HEK293 (cell line): ENCODE measurements around the gene GADD45G.

Source experiments
- CTCF ChIP-seq: fragments of 450-650 bp; formaldehyde crosslinking; IDR thresholded peaks from 2 replicates; pipeline ENCODE4 v1.5.1; 2016; ENCODE audit warnings: missing biosample characterization, missing genetic modification characterization
- INSM2 ChIP-seq: fragments of 450-650 bp; formaldehyde crosslinking; IDR thresholded peaks from 2 replicates; pipeline ENCODE4 v1.5.1; 2016; ENCODE audit warnings: missing biosample characterization, missing genetic modification characterization
- ZNF140 ChIP-seq: fragments of 450-650 bp; formaldehyde crosslinking; IDR thresholded peaks from 2 replicates; pipeline ENCODE4 v1.5.1; 2016; ENCODE audit warnings: missing biosample characterization, missing genetic modification characterization
- ZNF23 ChIP-seq: fragments of 450-650 bp; formaldehyde crosslinking; IDR thresholded peaks from 2 replicates; pipeline ENCODE4 v1.5.1; 2016; ENCODE audit warnings: missing biosample characterization, missing genetic modification characterization, borderline replicate concordance
- ZNF398 ChIP-seq: fragments of 450-650 bp; formaldehyde crosslinking; IDR thresholded peaks from 2 replicates; pipeline ENCODE4 v1.5.1; 2017; ENCODE audit warnings: missing biosample characterization, missing genetic modification characterization
- ZNF558 ChIP-seq: fragments of 450-650 bp; formaldehyde crosslinking; IDR thresholded peaks from 2 replicates; pipeline ENCODE4 v1.5.1; 2016; ENCODE audit warnings: missing biosample characterization, missing genetic modification characterization
- ZXDB ChIP-seq: fragments of 450-650 bp; formaldehyde crosslinking; IDR thresholded peaks from 2 replicates; pipeline ENCODE4 v1.5.1; 2016; ENCODE audit warnings: missing biosample characterization, missing genetic modification characterization
- TF ChIP-seq, protein P1 (sequence below): fragments of 450-650 bp; formaldehyde crosslinking; optimal IDR thresholded peaks from 2 replicates; pipeline ENCODE3; 2016; ENCODE audit warnings: missing biosample characterization, mild to moderate bottlenecking, missing genetic modification characterization
- TF ChIP-seq, protein P2 (sequence below): fragments of 450-650 bp; formaldehyde crosslinking; IDR thresholded peaks from 2 replicates; pipeline ENCODE4 v1.5.1; 2016; ENCODE audit warnings: missing biosample characterization, missing genetic modification characterization

GRCh38 chr9:89626741-89627265 is 22.0 kb downstream of the GADD45G start:
- TF ChIP-seq, protein P1, sequence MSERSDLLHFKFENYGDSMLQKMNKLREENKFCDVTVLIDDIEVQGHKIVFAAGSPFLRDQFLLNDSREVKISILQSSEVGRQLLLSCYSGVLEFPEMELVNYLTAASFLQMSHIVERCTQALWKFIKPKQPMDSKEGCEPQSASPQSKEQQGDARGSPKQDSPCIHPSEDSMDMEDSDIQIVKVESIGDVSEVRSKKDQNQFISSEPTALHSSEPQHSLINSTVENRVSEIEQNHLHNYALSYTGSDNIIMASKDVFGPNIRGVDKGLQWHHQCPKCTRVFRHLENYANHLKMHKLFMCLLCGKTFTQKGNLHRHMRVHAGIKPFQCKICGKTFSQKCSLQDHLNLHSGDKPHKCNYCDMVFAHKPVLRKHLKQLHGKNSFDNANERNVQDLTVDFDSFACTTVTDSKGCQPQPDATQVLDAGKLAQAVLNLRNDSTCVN (tag by site-specific recombination) = no peak
- TF ChIP-seq, protein P2, sequence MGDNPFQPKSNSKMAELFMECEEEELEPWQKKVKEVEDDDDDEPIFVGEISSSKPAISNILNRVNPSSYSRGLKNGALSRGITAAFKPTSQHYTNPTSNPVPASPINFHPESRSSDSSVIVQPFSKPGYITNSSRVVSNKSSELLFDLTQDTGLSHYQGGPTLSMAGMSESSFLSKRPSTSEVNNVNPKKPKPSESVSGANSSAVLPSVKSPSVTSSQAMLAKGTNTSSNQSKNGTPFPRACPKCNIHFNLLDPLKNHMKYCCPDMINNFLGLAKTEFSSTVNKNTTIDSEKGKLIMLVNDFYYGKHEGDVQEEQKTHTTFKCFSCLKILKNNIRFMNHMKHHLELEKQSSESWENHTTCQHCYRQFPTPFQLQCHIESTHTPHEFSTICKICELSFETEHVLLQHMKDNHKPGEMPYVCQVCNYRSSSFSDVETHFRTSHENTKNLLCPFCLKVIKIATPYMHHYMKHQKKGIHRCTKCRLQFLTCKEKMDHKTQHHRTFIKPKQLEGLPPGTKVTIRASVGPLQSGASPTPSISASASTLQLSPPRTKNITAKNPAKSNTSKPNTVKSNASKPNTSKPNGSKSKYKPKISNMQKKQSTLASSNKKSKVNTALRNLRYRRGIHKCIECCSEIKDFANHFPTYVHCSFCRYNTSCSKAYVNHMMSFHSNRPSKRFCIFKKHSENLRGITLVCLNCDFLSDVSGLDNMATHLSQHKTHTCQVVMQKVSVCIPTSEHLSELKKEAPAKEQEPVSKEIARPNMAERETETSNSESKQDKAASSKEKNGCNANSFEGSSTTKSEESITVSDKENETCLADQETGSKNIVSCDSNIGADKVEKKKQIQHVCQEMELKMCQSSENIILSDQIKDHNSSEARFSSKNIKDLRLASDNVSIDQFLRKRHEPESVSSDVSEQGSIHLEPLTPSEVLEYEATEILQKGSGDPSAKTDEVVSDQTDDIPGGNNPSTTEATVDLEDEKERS = no peak
- TF ChIP-seq ZNF140 (tag by site-specific recombination) = no peak
- TF ChIP-seq CTCF (tag by site-specific recombination) = no peak
- no peak for TF ChIP-seq ZNF398 (tag by site-specific recombination)
- TF ChIP-seq ZNF558 (tag by site-specific recombination) = no peak
- no peak for TF ChIP-seq ZNF23
- TF ChIP-seq INSM2 (tag by site-specific recombination) = no peak
- no peak for TF ChIP-seq ZXDB (tag by site-specific recombination)
